HepG2 (cell line): ENCODE data around the gene SLC38A2. TPM values are rescaled to one million over a fixed set of nuclear protein-coding genes. Genes with fewer than 3 reads are reported as not detected.
A peak's percentile ranks its signal among the peaks of the same experiment; 100 is the strongest.

Source experiments
- AFF4 ChIP-seq: sonication (generic); formaldehyde crosslinking; IDR thresholded peaks from 2 replicates; pipeline ENCODE4 v1.4.0; 2020; ENCODE audit warnings: missing genetic modification reagents
- ARNT ChIP-seq: fragments of 450-650 bp; IDR thresholded peaks from 2 replicates; pipeline ENCODE4 v1.6.1; 2017
- ATF4 ChIP-seq, 2 experiments: fragments of 450-650 bp in 1 of 2; sonication (generic) in 1 of 2; formaldehyde crosslinking; IDR thresholded peaks; 2 replicates each; pipeline versions ENCODE4 v1.5.0 to v1.8.0; 2020 to 2022; ENCODE audit warnings: mild to moderate bottlenecking in 1 of 2, missing genetic modification reagents in 1 of 2
- ATF7-NPFF ChIP-seq: sonication (generic); formaldehyde crosslinking; IDR thresholded peaks from 2 replicates; pipeline ENCODE4 v1.8.1; 2023; ENCODE audit warnings: mild to moderate bottlenecking, low read depth, missing genetic modification reagents, moderate library complexity
- DPF2 ChIP-seq: sonication (generic); formaldehyde crosslinking; IDR thresholded peaks from 2 replicates; pipeline ENCODE4 v1.4.0; 2020; ENCODE audit warnings: mild to moderate bottlenecking, low read depth, missing genetic modification reagents, borderline replicate concordance
- ELF3 ChIP-seq: IDR thresholded peaks from 2 replicates; pipeline ENCODE4 v1.6.1; 2016; ENCODE audit warnings: missing genetic modification reagents, missing compliant biosample characterization
- GATAD2A ChIP-seq: IDR thresholded peaks from 2 replicates; pipeline ENCODE4 v1.6.1; 2016
- HOXA5 ChIP-seq: sonication (generic); formaldehyde crosslinking; IDR thresholded peaks from 2 replicates; pipeline ENCODE4 v1.4.0; 2020; ENCODE audit warnings: missing genetic modification reagents
- NR2F1 ChIP-seq, 2 experiments: fragments of 450-650 bp in 1 of 2; formaldehyde crosslinking in 1 of 2; IDR thresholded peaks; 2 replicates each; pipeline versions ENCODE4 v1.5.0 to v1.6.1; 2016 to 2020; ENCODE audit warnings: mild to moderate bottlenecking in 1 of 2, missing compliant biosample characterization in 1 of 2, missing genetic modification reagents in 1 of 2, moderate library complexity in 1 of 2
- PAXIP1 ChIP-seq: sonication (generic); formaldehyde crosslinking; conservative IDR thresholded peaks from 2 replicates; pipeline ENCODE4 v1.4.0; 2020; ENCODE audit warnings: mild to moderate bottlenecking, missing genetic modification reagents, moderate library complexity
- PLRG1 ChIP-seq: fragments of 450-650 bp; conservative IDR thresholded peaks from 2 replicates; pipeline ENCODE4 v1.6.1; 2016
- POLR2G ChIP-seq: fragments of 200-400 bp; formaldehyde crosslinking; IDR thresholded peaks from 2 replicates; pipeline ENCODE4 v1.6.1; 2018; ENCODE audit warnings: mild to moderate bottlenecking, low read depth, low read length, moderate library complexity
- ZFP1 ChIP-seq: IDR thresholded peaks from 2 replicates; pipeline ENCODE4 v1.6.1; 2016
- ZNF276 ChIP-seq: sonication (generic); formaldehyde crosslinking; IDR thresholded peaks from 2 replicates; pipeline ENCODE4 v1.4.0; 2020; ENCODE audit warnings: mild to moderate bottlenecking, low read depth, missing genetic modification reagents
- ZNF354B ChIP-seq: sonication (generic); formaldehyde crosslinking; IDR thresholded peaks from 2 replicates; pipeline ENCODE4 v1.8.0; 2022; ENCODE audit warnings: mild to moderate bottlenecking, missing genetic modification reagents
- ZNF670 ChIP-seq: sonication (generic); formaldehyde crosslinking; IDR thresholded peaks from 2 replicates; pipeline ENCODE4 v1.8.0; 2022; ENCODE audit warnings: mild to moderate bottlenecking, missing genetic modification reagents, borderline replicate concordance
- ZSCAN22 ChIP-seq: sonication (generic); formaldehyde crosslinking; IDR thresholded peaks from 2 replicates; pipeline ENCODE4 v1.4.0; 2020; ENCODE audit warnings: mild to moderate bottlenecking, missing genetic modification reagents
- polyA plus RNA-seq, 8 experiments: library from polyadenylated mRNA; depleted of rRNA in 3 of 8; stranded (reverse) in 7 of 8; unstranded in 1 of 8; fragments of >200 nt; fragmentation: Illumina TruSeq in 4 of 8; extraction: Trizol in 4 of 8; gene quantifications; 2 replicates each; pipeline versions ENCODE4 v1.2.1 to v1.2.3, GENCODE V29; 2011 to 2016; ENCODE audit warnings: low read depth in 4 of 8, missing spikeins in 1 of 8, mixed read lengths in 1 of 8; ENCODE audit not compliant: insufficient read depth in 1 of 8
- total RNA-seq, 5 experiments: library from RNA; depleted of rRNA; stranded (reverse); fragments of >200 nt; fragmentation: Illumina TruSeq; extraction: Trizol; gene quantifications; 2 replicates each; pipeline ENCODE4 v1.2.3, GENCODE V29; 2016; ENCODE audit warnings: low read depth in 1 of 5

Gene SLC38A2
- total and polyA plus RNA-seq, 2 of the 13 experiments (the other 11 are each of a cell fraction or from before 2014, with no cell fraction given), result 368 to 880 TPM

- TF ChIP-seq GATAD2A (peak; percentile 48), PLRG1 (no peak), ZNF354B (CRISPR knock-in tag) (no peak), ATF7-NPFF (CRISPR knock-in tag) (peak; percentile 33; the same call in 1 of the 2 replicates), HOXA5 (no peak; the same call in none of the 2 replicates), ZFP1 (CRISPR knock-in tag) (peak; percentile 67; the same call in 1 of the 2 replicates), PAXIP1 (CRISPR knock-in tag) (no peak; the same call in none of the 2 replicates), ZNF276 (CRISPR knock-in tag) (no peak), ZSCAN22 (no peak), DPF2 (CRISPR knock-in tag) (no peak), NR2F1 (CRISPR knock-in tag; IDR thresholded peaks at IDR 0.05) (peak; percentile 8 to 45; a peak in 2 of 4 replicates), ZNF670 (peak; percentile 15; the same call in 1 of the 2 replicates), ARNT (no peak), ATF4 (CRISPR knock-in tag; IDR thresholded peaks at IDR 0.05) (no peak; a peak in 1 of 4 replicates), ELF3 (CRISPR knock-in tag) (peak; percentile 45; the same call in 1 of the 2 replicates), POLR2G (peak; percentile 99), AFF4 (CRISPR knock-in tag) (peak; percentile 98)
Measured at GRCh38 chr12:46357438-46358324, 14.9 kb downstream of the SLC38A2 start (continued).
